Endodermal cell (in vitro differentiated cells): ENCODE measurements around the gene MACROD2. TPM values are rescaled to one million over a fixed set of nuclear protein-coding genes. Genes with fewer than 3 reads are reported as not detected.

Experiments used
- DNase-seq: peaks from one replicate; pipeline ENCODE4 v3.0.0-alpha.2; 2017
- H3K27ac ChIP-seq: 2 replicates; pipeline ENCODE4 v1.5.1; 2013; ENCODE audit warnings: mild to moderate bottlenecking, low read depth, low read length, moderate library complexity
- H3K27me3 ChIP-seq: 2 replicates; pipeline ENCODE4 v1.6.1; 2013; ENCODE audit warnings: mild to moderate bottlenecking, low read length, moderate library complexity; ENCODE audit not compliant: insufficient read depth, control insufficient read depth, poor library complexity, severe bottlenecking
- H3K36me3 ChIP-seq: 2 replicates; pipeline ENCODE4 v1.7.0; 2013; ENCODE audit warnings: mild to moderate bottlenecking, low read length, moderate library complexity; ENCODE audit not compliant: control insufficient read depth, insufficient read depth
- H3K4me1 ChIP-seq: one replicate; pipeline ENCODE4 v1.7.0; 2013; ENCODE audit warnings: low read length; ENCODE audit not compliant: control insufficient read depth, insufficient read depth
- H3K4me3 ChIP-seq: 2 replicates; pipeline ENCODE4 v1.5.1; 2013; ENCODE audit warnings: mild to moderate bottlenecking, low read length, moderate library complexity
- H3K9ac ChIP-seq: 2 replicates; pipeline ENCODE4 v1.6.1; 2013; ENCODE audit warnings: mild to moderate bottlenecking, low read length, moderate library complexity; ENCODE audit not compliant: poor library complexity, severe bottlenecking; ENCODE audit errors: extremely low read depth
- H3K9me3 ChIP-seq: 2 replicates; pipeline ENCODE4 v1.6.1; 2013; ENCODE audit warnings: mild to moderate bottlenecking, low read length, moderate library complexity; ENCODE audit not compliant: control insufficient read depth
- H3K27ac Mint-ChIP-seq: 2 replicates; pipeline ENCODE4 v1.8.0; 2020; ENCODE audit warnings: mixed read lengths
- H3K27me3 Mint-ChIP-seq: 2 replicates; pipeline ENCODE4 v1.8.0; 2021; ENCODE audit warnings: mild to moderate bottlenecking, mixed read lengths; ENCODE audit not compliant: insufficient read depth
- H3K36me3 Mint-ChIP-seq: 2 replicates; pipeline ENCODE4 v1.8.0; 2020; ENCODE audit warnings: low read depth, mixed read lengths
- H3K4me1 Mint-ChIP-seq: 2 replicates; pipeline ENCODE4 v1.8.0; 2020; ENCODE audit warnings: mixed read lengths
- H3K4me3 Mint-ChIP-seq: 2 replicates; pipeline ENCODE4 v1.8.0; 2020; ENCODE audit warnings: mild to moderate bottlenecking, moderate library complexity, mixed read lengths
- H3K9me3 Mint-ChIP-seq: 2 replicates; pipeline ENCODE4 v1.8.0; 2020; ENCODE audit warnings: mild to moderate bottlenecking, mixed read lengths
- CTCF ChIP-seq: fragments of 200-600 bp; sonication (generic); conservative IDR thresholded peaks from 2 replicates; pipeline ENCODE4 v1.5.0; 2021; ENCODE audit warnings: antibody characterized with exemption, mild to moderate bottlenecking
- WGBS, 2 experiments: methylation state at CpG; one replicate each; pipeline versions ENCODE4 v1.1.5 to v1.1.7; 2013; ENCODE audit warnings: missing lambda C conversion rate in 2 of 2, mixed read lengths in 1 of 2; ENCODE audit not compliant: insufficient coverage in 1 of 2, insufficient read length in 1 of 2; 5-methylcytosine and 5-hydroxymethylcytosine counted together
- total RNA-seq, 2 donors: library from RNA; stranded (reverse); fragmentation: NEBNext Ultra II Directional in 1 of 2; extraction: Animal tissue kit (Norgen Biotek cat#: 25700) in 1 of 2; gene quantifications; 2 replicates in 1 of 2; 3 replicates in 1 of 2; pipeline ENCODE4 v1.2.1, GENCODE V29; 2021

Gene MACROD2
- total RNA-seq, 2 donors from 2014 or later: 2.3 to 4.8 TPM

GRCh38 chr20:15692570-15692969, 1697.3 kb downstream of the MACROD2 start:
- H3K4me1 ChIP-seq: no peaks in the 10 kb centered on the region
- H3K27ac ChIP-seq: no peak overlapping the region
- no peaks in the 10 kb centered on the region for H3K36me3 ChIP-seq
- no peak overlapping the region for H3K9ac ChIP-seq
- no peaks in the 10 kb centered on the region for H3K27me3 ChIP-seq
- no peak for TF ChIP-seq CTCF
- no peak for DNase-seq
- peaks cover 12% of the 10 kb centered on the region for H3K4me1 Mint-ChIP-seq
- no peaks in the 10 kb centered on the region for H3K27me3 Mint-ChIP-seq
- H3K36me3 Mint-ChIP-seq: no peaks in the 10 kb centered on the region
- H3K4me3 Mint-ChIP-seq: no peak overlapping the region
- WGBS, 2 experiments: 89% methylated on average over 1 of the region's 1 CpG; no CpG with 5 or more reads in 1 of the 2 experiments
- peaks cover 30% of the 10 kb centered on the region for H3K9me3 Mint-ChIP-seq
- H3K9me3 ChIP-seq: peaks cover 9% of the 10 kb centered on the region
- no peak overlapping the region for H3K4me3 ChIP-seq
- no peak overlapping the region for H3K27ac Mint-ChIP-seq

- H3K4me3 ChIP-seq: peak overlapping the region; percentile 28
- DNase-seq: peak; percentile 71
- WGBS, 2 experiments: 91 to 93% methylated on average over 13 to 15 of the region's 15 CpGs
- H3K4me1 Mint-ChIP-seq: peaks cover 28% of the 10 kb centered on the region
- peaks cover 4% of the 10 kb centered on the region for H3K9me3 ChIP-seq
- no peaks in the 10 kb centered on the region for H3K27me3 Mint-ChIP-seq
- H3K27ac ChIP-seq: no peak overlapping the region
- H3K4me3 Mint-ChIP-seq: peak overlapping the region; percentile 24
- TF ChIP-seq CTCF: peak; percentile 61
- peak overlapping the region; percentile 36 for H3K27ac Mint-ChIP-seq
- H3K36me3 Mint-ChIP-seq: no peaks in the 10 kb centered on the region
- no peaks in the 10 kb centered on the region for H3K36me3 ChIP-seq
- H3K4me1 ChIP-seq: no peaks in the 10 kb centered on the region
- no peaks in the 10 kb centered on the region for H3K27me3 ChIP-seq
- H3K9me3 Mint-ChIP-seq: peaks cover 37% of the 10 kb centered on the region
- no peak overlapping the region for H3K9ac ChIP-seq
These were observed 1704.3 kb downstream of the MACROD2 start for GRCh38 chr20:15699431-15700146.

- H3K4me3 Mint-ChIP-seq: no peak overlapping the region
- 90 to 93% methylated on average over 8 to 16 of the region's 16 CpGs for WGBS, 2 experiments
- Histone ChIP-seq H3K4me1 (no peaks in the 10 kb centered on the region), H3K36me3 (no peaks in the 10 kb centered on the region), H3K27me3 (no peaks in the 10 kb centered on the region), H3K4me3 (no peak overlapping the region), H3K27ac (no peak overlapping the region), H3K9ac (no peak overlapping the region), H3K9me3 (peaks cover 4% of the 10 kb centered on the region)
- peaks cover 28% of the 10 kb centered on the region for H3K4me1 Mint-ChIP-seq
- H3K27ac Mint-ChIP-seq: no peak overlapping the region
- no peaks in the 10 kb centered on the region for H3K27me3 Mint-ChIP-seq
- peaks cover 32% of the 10 kb centered on the region for H3K9me3 Mint-ChIP-seq
- no peaks in the 10 kb centered on the region for H3K36me3 Mint-ChIP-seq
- TF ChIP-seq CTCF: no peak
- peak; percentile 47 for DNase-seq
These were observed 1704.9 kb downstream of the MACROD2 start for GRCh38 chr20:15700147-15700765.
